Duodenal mucosa (tissue), 2 donors: ENCODE measurements around the gene CACNA2D3.

Experiments
- H3K27ac ChIP-seq: one replicate; pipeline ENCODE4 v1.7.0; 2013; ENCODE audit warnings: low read depth, low read length
- H3K27me3 ChIP-seq, 2 donors: one replicate each; pipeline ENCODE4 v1.7.0; 2013; ENCODE audit warnings: low read length in 2 of 2, control low read depth in 1 of 2; ENCODE audit not compliant: insufficient read depth in 2 of 2, control insufficient read depth in 1 of 2
- H3K36me3 ChIP-seq, 2 donors: one replicate each; pipeline ENCODE4 v1.7.0; 2013; ENCODE audit warnings: low read length in 2 of 2, control low read depth in 1 of 2; ENCODE audit not compliant: insufficient read depth in 2 of 2, control insufficient read depth in 1 of 2
- H3K4me1 ChIP-seq, 2 donors: one replicate each; pipeline ENCODE4 v1.7.0; 2013; ENCODE audit warnings: low read length in 2 of 2, control low read depth in 1 of 2; ENCODE audit not compliant: insufficient read depth in 2 of 2, control insufficient read depth in 1 of 2
- H3K4me3 ChIP-seq, 2 donors: one replicate each; pipeline ENCODE4 v1.7.0; 2013; ENCODE audit warnings: low read length in 2 of 2, low read depth in 1 of 2
- H3K9ac ChIP-seq, 2 donors: one replicate each; pipeline ENCODE4 v1.7.0; 2013; ENCODE audit warnings: low read length in 2 of 2, low read depth in 1 of 2
- H3K9me3 ChIP-seq, 2 donors: one replicate each; pipeline ENCODE4 v1.7.0; 2013; ENCODE audit warnings: low read length in 2 of 2, control low read depth in 1 of 2; ENCODE audit not compliant: control insufficient read depth in 1 of 2

CACNA2D3 gene

DNA sequence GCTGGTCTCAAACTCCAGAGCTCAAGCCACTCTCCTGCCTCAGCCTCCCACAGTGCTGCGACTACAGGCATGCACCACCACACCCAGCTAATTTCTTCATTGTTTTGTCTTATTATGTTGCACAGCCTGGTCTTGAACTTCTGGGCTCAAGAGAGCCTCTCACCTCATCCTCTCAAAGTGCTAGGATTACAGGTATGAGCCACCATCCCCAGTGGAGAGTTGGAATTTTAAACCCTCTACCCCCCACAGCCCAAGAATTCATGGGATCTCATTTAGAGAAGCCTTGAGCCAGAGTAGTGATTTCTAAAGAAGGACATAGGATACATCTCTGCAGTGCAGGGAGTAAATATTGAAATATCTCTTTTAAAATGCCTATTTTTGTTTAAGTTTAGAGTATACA lies 221.1 kb downstream of the CACNA2D3 start:
- H3K9ac ChIP-seq, result no peak overlapping the region
- H3K4me1 ChIP-seq, result no peaks in the 10 kb centered on the region
- no peaks in the 10 kb centered on the region for H3K36me3 ChIP-seq
- no peak overlapping the region for H3K27ac ChIP-seq
- peaks cover 0 to 4% of the 10 kb centered on the region in 2 donors for H3K27me3 ChIP-seq
- no peak overlapping the region for H3K4me3 ChIP-seq
- no peaks in the 10 kb centered on the region for H3K9me3 ChIP-seq

GRCh38 chr3:54344601-54345231 lies 222.4 kb downstream of the CACNA2D3 start:
- peaks cover 0 to 4% of the 10 kb centered on the region in 2 donors for H3K27me3 ChIP-seq
- no peaks in the 10 kb centered on the region for H3K4me1 ChIP-seq
- no peak overlapping the region for H3K27ac ChIP-seq
- H3K9me3 ChIP-seq, result no peaks in the 10 kb centered on the region
- no peak overlapping the region for H3K4me3 ChIP-seq
- no peak overlapping the region for H3K9ac ChIP-seq
- no peaks in the 10 kb centered on the region for H3K36me3 ChIP-seq

DNA sequence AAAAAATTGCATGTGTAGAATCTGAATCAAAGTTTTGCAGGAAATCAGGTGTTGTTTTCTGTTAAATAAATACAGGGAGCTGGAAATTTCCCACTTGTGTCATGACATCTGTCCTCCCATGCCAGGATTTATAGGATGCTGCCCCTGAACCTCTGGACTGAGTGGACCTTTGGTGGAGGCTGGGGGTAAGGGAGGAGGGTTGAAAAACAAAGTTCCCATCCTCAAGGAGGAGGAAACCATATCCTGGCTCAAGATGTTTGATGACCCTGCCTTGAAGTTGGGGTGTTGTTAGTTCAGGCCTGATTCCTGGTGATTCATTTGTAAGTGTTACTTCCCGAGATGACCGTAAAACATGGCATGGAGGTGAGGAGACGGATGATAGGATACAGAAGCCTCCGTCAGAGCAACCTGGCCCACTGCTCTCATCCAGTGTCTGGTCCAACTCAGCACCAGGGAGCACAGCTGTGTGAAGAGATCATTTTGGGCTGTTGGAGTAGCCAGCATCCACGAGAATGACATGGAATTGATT lies 223.6 kb downstream of the CACNA2D3 start:
- Histone ChIP-seq H3K27ac (no peak overlapping the region), H3K4me1 (no peaks in the 10 kb centered on the region), H3K9ac (no peak overlapping the region)

GRCh38 chr3:54347060-54347459 lies 224.7 kb downstream of the CACNA2D3 start:
- Histone ChIP-seq H3K36me3 (no peaks in the 10 kb centered on the region), H3K4me1 (no peaks in the 10 kb centered on the region), H3K4me3 (no peak overlapping the region), H3K27ac (no peak overlapping the region), H3K9me3 (no peaks in the 10 kb centered on the region), H3K9ac (no peak overlapping the region), H3K27me3 (peaks cover 0 to 4% of the 10 kb centered on the region in 2 donors)

More for the DNA sequence above, 223.6 kb downstream of the CACNA2D3 start:
- Histone ChIP-seq H3K4me3 (no peak overlapping the region), H3K9me3 (no peaks in the 10 kb centered on the region), H3K36me3 (no peaks in the 10 kb centered on the region), H3K27me3 (peaks cover 0 to 4% of the 10 kb centered on the region in 2 donors)

DNA sequence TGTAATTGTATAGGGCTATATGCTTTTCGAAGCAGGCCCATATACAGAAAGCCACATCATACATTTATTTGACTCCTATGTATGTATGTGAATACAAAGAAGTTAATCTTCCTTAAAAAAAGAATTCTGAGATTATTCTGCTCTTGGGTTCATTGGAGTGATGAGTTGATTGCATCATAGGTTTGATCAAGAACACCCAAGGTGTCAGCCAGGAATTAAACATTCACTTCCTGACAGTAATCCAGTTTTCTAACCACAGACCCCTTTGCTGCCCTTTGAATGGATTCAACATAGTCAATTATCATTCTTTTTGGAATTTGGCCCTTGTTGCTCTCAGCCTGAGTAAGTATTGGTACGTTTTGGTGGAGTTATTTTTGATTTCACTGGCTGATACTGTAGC lies 225.6 kb downstream of the CACNA2D3 start:
- H3K9me3 ChIP-seq, result no peaks in the 10 kb centered on the region
- H3K36me3 ChIP-seq, result no peaks in the 10 kb centered on the region
- peaks cover 0 to 4% of the 10 kb centered on the region in 2 donors for H3K27me3 ChIP-seq
- no peak overlapping the region for H3K27ac ChIP-seq
- H3K4me3 ChIP-seq, result no peak overlapping the region
- no peaks in the 10 kb centered on the region for H3K4me1 ChIP-seq
- H3K9ac ChIP-seq, result no peak overlapping the region

DNA sequence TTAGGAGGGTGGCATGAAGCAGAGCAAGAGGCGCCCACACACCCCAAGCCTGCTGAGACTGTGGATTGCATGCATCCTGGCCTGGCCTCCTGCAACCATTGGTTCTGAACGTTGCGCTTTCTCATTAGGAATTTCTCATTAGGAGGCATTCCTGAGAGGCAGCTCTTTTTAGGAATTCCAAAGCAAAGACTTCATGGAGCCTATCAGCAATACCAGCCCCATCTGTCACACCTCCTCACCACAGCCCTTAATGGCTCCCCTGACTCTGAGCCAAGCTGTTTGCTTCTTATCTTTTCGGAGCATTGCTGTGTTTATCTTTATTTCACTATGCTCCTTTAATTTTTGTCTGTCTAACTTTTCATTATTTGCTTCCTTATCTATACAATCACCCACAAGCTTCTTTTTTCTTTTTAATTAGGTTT lies 226.9 kb downstream of the CACNA2D3 start:
- Histone ChIP-seq H3K27ac (no peak overlapping the region), H3K4me1 (no peaks in the 10 kb centered on the region), H3K36me3 (no peaks in the 10 kb centered on the region), H3K27me3 (peaks cover 0 to 4% of the 10 kb centered on the region in 2 donors), H3K9me3 (no peaks in the 10 kb centered on the region), H3K9ac (no peak overlapping the region), H3K4me3 (no peak overlapping the region)

DNA sequence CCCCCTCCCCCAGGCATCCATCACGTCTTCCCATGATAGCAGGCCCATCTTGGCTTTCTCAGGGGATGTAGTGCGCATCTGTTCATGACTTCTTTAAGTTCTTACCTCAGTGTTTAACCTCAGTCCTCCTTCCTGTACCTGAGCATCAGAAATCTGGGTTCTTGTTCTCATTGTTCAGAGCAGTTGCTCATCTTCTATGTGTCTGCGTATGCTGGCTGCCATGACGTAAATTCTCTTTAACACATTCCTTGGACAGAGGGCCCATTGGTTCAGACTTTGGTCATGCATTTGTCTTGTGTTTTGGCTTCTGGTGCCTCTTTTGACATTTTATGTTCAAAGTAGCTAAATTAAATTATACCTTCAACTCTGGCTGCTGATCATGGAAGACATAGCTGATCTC lies 227.3 kb downstream of the CACNA2D3 start:
- no peak overlapping the region for H3K4me3 ChIP-seq
- H3K4me1 ChIP-seq, result no peaks in the 10 kb centered on the region
- peaks cover 0 to 3% of the 10 kb centered on the region in 2 donors for H3K27me3 ChIP-seq
- no peak overlapping the region for H3K9ac ChIP-seq
- H3K27ac ChIP-seq, result no peak overlapping the region
- H3K9me3 ChIP-seq, result no peaks in the 10 kb centered on the region
- no peaks in the 10 kb centered on the region for H3K36me3 ChIP-seq

GRCh38 chr3:54353546-54353945 lies 231.2 kb downstream of the CACNA2D3 start:
- Histone ChIP-seq H3K36me3 (no peaks in the 10 kb centered on the region), H3K4me1 (no peaks in the 10 kb centered on the region), H3K9me3 (no peaks in the 10 kb centered on the region), H3K27me3 (no peaks in the 10 kb centered on the region), H3K9ac (no peak overlapping the region), H3K4me3 (no peak overlapping the region), H3K27ac (no peak overlapping the region)

DNA sequence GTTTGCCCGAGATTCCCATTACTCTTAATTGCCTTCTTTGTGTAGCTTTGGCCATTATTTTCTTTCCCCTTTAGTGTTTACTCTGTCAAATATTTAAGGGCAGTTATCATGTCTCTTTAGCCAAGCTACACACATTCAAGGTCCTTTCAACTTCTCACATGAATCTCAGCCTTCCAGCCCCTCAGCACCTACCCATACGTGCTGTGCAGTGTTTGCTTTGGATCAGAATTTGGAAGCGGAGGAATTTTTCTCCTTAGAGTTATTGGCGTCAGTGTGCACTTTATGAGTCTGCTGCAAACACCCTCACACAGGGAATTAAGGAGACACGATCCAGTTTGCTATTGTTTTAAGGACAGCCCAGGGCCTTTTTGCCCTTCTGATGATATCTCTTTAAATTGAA lies 231.6 kb downstream of the CACNA2D3 start:
- Histone ChIP-seq H3K9ac (no peak overlapping the region), H3K9me3 (no peaks in the 10 kb centered on the region), H3K27ac (no peak overlapping the region), H3K4me3 (no peak overlapping the region), H3K4me1 (no peaks in the 10 kb centered on the region), H3K27me3 (no peaks in the 10 kb centered on the region), H3K36me3 (no peaks in the 10 kb centered on the region)

DNA sequence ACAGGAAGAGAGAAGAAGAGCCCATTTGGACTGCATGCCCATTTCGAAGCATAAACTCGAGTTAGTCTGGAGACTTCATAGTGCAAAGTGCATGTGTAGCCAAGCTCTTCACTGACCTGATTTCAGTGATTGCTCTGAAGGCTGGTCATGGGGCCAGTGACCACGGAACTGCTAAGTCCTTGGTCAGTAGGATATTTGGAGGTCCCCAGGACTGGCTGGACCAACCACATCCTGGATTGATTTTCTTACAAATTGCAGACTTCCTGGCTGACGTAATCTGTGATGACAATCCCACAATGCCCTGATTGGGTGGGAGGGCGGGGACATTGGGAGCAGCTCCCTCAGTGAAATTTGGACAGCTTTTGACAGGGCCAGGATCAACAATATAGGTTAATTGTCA lies 233.4 kb downstream of the CACNA2D3 start:
- no peaks in the 10 kb centered on the region for H3K27me3 ChIP-seq
- H3K36me3 ChIP-seq, result no peaks in the 10 kb centered on the region
- no peaks in the 10 kb centered on the region for H3K4me1 ChIP-seq
- no peak overlapping the region for H3K9ac ChIP-seq
- H3K9me3 ChIP-seq, result no peaks in the 10 kb centered on the region
- H3K27ac ChIP-seq, result no peak overlapping the region
- H3K4me3 ChIP-seq, result no peak overlapping the region
